ENCODE measurements around the gene ICOSLG. TPM values are rescaled to one million over a fixed set of nuclear protein-coding genes. Genes with fewer than 3 reads are reported as not detected.
A peak's percentile ranks its signal among the peaks of the same experiment; 100 is the strongest.

The ICOSLG gene
- total RNA-seq, 4 donors from 2014 or later: 6.3 to 38.0 (median 9.3) TPM

- no peak for DNase-seq
- H3K27ac ChIP-seq: no peak overlapping the region
- TF ChIP-seq, protein P1, sequence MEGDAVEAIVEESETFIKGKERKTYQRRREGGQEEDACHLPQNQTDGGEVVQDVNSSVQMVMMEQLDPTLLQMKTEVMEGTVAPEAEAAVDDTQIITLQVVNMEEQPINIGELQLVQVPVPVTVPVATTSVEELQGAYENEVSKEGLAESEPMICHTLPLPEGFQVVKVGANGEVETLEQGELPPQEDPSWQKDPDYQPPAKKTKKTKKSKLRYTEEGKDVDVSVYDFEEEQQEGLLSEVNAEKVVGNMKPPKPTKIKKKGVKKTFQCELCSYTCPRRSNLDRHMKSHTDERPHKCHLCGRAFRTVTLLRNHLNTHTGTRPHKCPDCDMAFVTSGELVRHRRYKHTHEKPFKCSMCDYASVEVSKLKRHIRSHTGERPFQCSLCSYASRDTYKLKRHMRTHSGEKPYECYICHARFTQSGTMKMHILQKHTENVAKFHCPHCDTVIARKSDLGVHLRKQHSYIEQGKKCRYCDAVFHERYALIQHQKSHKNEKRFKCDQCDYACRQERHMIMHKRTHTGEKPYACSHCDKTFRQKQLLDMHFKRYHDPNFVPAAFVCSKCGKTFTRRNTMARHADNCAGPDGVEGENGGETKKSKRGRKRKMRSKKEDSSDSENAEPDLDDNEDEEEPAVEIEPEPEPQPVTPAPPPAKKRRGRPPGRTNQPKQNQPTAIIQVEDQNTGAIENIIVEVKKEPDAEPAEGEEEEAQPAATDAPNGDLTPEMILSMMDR (IDR thresholded peaks at IDR 0.05): no peak
- no peak for TF ChIP-seq POLR2A (IDR thresholded peaks at IDR 0.05)
- no peak overlapping the region for H3K4me3 ChIP-seq
- no peaks in the 10 kb centered on the region for H3K27me3 ChIP-seq
- no peaks in the 10 kb centered on the region for H3K4me1 ChIP-seq
- no peaks in the 10 kb centered on the region for H3K36me3 ChIP-seq
- no peaks in the 10 kb centered on the region for H3K9me3 ChIP-seq
Observed at GRCh38 chr21:44269090-44269489, 28.3 kb upstream of the ICOSLG start.

DNA sequence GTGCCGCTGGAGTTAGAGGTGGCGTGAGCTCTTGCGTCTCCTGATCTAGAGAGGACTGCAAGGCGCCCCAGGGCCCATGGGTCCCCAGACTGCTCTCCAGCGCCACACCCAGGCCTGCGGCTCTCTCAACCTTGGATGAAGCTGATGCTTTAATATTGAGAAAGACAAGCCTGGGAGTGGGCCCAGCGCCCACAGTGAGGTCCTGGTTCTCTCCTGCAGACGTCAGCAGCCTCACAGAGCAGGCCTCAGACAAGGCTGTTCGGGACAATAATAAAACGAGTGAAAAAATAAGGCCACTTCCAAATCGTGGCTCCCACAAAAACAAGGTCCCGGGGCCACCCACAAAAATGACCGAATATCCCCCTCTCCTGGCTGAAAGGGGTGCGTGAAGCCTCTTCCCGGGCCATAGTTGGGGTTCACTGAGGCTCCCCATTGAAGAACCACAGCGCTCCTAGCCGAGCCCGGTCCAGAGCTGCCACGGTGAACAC lies 27.0 kb upstream of the ICOSLG start:
- Histone ChIP-seq H3K27ac (no peak overlapping the region), H3K27me3 (no peaks in the 10 kb centered on the region), H3K9me3 (no peaks in the 10 kb centered on the region), H3K4me1 (no peaks in the 10 kb centered on the region), H3K36me3 (no peaks in the 10 kb centered on the region), H3K4me3 (no peak overlapping the region)
- DNase-seq: peak in 2 of 3 donors; percentile 53 to 71
- no peak for TF ChIP-seq POLR2A (IDR thresholded peaks at IDR 0.05)
- TF ChIP-seq, protein P1 (IDR thresholded peaks at IDR 0.05): peak in 4 of 6 experiments; percentile 2 to 45 (median 30)

- TF ChIP-seq, protein P1 (IDR thresholded peaks at IDR 0.05): no peak
- TF ChIP-seq POLR2A (IDR thresholded peaks at IDR 0.05): no peak
- no peak for DNase-seq
- no peak overlapping the region for H3K4me3 ChIP-seq
- no peaks in the 10 kb centered on the region for H3K36me3 ChIP-seq
- no peak overlapping the region for H3K27ac ChIP-seq
- H3K4me1 ChIP-seq: no peaks in the 10 kb centered on the region
- no peaks in the 10 kb centered on the region for H3K27me3 ChIP-seq
- H3K9me3 ChIP-seq: no peaks in the 10 kb centered on the region
Observed at GRCh38 chr21:44265734-44266270, 25.1 kb upstream of the ICOSLG start.

DNA sequence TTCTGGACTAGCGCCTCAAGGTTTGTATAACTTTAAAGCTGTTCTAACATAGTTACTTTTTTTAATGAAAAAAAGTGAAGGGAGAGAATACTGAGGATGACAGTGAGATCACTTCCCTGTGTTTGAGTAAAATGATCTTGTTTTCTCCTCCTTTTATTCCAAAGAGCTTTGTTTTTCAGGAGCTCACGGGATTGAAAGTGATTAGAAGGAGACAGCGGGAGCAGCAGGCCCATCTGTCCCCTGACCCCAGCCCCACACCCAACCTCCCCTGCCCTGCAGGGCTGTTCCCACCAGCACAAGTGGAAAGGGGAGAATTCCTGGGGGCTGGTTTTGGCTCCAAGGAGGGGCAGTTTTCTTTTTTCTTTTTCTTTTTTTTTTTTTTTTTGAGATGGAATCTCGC lies 23.0 kb upstream of the ICOSLG start:
- Histone ChIP-seq H3K36me3 (no peaks in the 10 kb centered on the region), H3K9me3 (no peaks in the 10 kb centered on the region), H3K27me3 (no peaks in the 10 kb centered on the region), H3K27ac (no peak overlapping the region), H3K4me3 (no peak overlapping the region), H3K4me1 (no peaks in the 10 kb centered on the region)
- no peak for DNase-seq
- TF ChIP-seq, protein P1 (IDR thresholded peaks at IDR 0.05): no peak
- TF ChIP-seq POLR2A (IDR thresholded peaks at IDR 0.05): no peak

DNA sequence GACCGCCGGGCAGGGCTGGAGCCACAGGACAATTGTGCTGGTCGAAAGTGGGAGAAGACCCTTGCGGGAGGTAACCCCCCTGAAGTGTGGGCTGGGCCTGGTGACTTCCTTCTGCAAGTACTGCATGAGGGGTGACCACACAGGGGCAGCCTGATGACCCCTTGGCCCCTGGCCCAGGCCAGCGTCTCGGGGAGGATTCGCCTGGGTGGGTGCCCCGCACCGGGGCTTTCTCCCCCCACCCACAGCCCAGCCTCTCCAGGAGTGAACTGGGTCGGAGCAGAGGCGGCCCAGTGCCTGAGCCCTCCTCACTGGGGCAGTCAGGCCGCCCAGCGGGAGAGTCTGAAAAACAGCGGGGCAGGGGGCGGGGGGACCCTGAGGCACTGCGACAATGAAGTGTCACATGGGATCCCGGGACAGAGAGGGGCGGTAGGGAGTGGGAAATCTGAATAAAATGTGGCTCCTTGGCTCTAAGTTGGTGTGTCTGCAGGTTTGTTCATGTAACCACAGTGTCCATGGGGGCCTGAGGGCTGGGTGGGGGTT lies 22.5 kb upstream of the ICOSLG start:
- no peaks in the 10 kb centered on the region for H3K4me1 ChIP-seq
- no peaks in the 10 kb centered on the region for H3K27me3 ChIP-seq
- no peak for DNase-seq
- no peaks in the 10 kb centered on the region for H3K9me3 ChIP-seq
- no peak overlapping the region for H3K4me3 ChIP-seq
- H3K27ac ChIP-seq: no peak overlapping the region
- TF ChIP-seq POLR2A (IDR thresholded peaks at IDR 0.05): no peak
- TF ChIP-seq, protein P1 (IDR thresholded peaks at IDR 0.05): no peak
- H3K36me3 ChIP-seq: no peaks in the 10 kb centered on the region
